Mesodermal cell (in vitro differentiated cells): ENCODE data around the gene CACNA1C.

Experiments used
- H3K27ac ChIP-seq: 2 replicates; pipeline ENCODE4 v1.7.0; 2013; ENCODE audit warnings: mild to moderate bottlenecking, low read depth, low read length, moderate library complexity; ENCODE audit not compliant: severe bottlenecking
- H3K36me3 ChIP-seq: 2 replicates; pipeline ENCODE4 v1.7.1; 2013; ENCODE audit warnings: mild to moderate bottlenecking, low read length, moderate library complexity; ENCODE audit not compliant: control insufficient read depth, insufficient read depth
- H3K4me1 ChIP-seq: one replicate; pipeline ENCODE4 v1.7.1; 2013; ENCODE audit warnings: mild to moderate bottlenecking, low read length; ENCODE audit not compliant: insufficient read depth, control insufficient read depth, poor library complexity, severe bottlenecking
- H3K4me3 ChIP-seq: 2 replicates; pipeline ENCODE4 v1.7.0; 2013; ENCODE audit warnings: low read length, control low read depth, mild to moderate bottlenecking; ENCODE audit not compliant: insufficient read depth, poor library complexity, severe bottlenecking; ENCODE audit errors: extremely low read depth
- H3K9me3 ChIP-seq: 2 replicates; pipeline ENCODE4 v1.7.1; 2013; ENCODE audit warnings: mild to moderate bottlenecking, low read length, moderate library complexity; ENCODE audit not compliant: control insufficient read depth
- WGBS, 2 experiments: methylation state at CpG; one replicate each; pipeline ENCODE4 v1.1.5; 2013; ENCODE audit warnings: missing lambda C conversion rate in 2 of 2; ENCODE audit not compliant: insufficient coverage in 2 of 2; 5-methylcytosine and 5-hydroxymethylcytosine counted together

Gene CACNA1C

DNA sequence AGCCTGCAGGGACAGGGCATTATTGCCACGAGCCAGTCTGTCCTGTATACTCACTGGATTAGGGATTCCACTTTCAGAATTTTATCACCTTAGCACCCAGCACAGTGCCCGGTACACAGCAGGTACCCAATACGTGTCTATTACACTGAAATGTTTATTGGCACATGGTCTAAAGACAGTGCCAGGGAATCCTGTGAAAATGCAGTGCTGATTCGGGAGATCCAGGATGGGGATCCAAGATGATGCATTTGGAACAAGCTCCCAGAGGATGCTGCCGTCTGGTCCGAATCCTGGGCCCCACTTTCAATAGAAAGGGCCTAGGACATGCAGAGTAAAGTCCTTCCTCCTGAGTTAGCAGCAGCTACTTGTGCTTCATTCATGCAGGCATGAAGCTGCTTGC lies 230.7 kb downstream of the CACNA1C start:
- no peaks in the 10 kb centered on the region for H3K9me3 ChIP-seq
- peaks cover 37% of the 10 kb centered on the region for H3K4me1 ChIP-seq
- H3K27ac ChIP-seq = no peak overlapping the region
- 90 to 97% methylated on average over 6 of the region's 6 CpGs for WGBS, 2 experiments
- no peaks in the 10 kb centered on the region for H3K36me3 ChIP-seq
- no peak overlapping the region for H3K4me3 ChIP-seq

DNA sequence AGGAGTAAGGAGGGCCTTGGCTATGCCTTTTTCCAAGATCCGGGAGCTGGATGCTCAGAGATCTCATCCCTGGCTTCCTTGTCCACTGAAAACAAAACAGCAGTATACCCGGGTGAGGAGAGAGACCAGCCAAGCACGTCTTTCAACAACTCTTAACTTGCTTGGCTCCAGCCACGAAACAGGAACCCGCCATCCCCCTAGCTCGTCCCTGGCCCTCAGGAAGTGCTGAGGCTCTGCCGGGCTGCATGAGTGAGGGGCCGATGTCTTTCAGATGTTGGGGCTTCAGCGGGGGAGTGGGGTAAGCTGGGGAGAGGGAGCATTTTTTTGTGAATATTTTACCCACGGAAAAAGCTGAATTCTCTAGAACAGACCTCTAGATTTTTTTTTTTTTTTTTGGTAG lies 231.1 kb downstream of the CACNA1C start:
- Histone ChIP-seq H3K27ac (peak overlapping the region; percentile 47), H3K36me3 (no peaks in the 10 kb centered on the region), H3K4me1 (peaks cover 41% of the 10 kb centered on the region), H3K9me3 (no peaks in the 10 kb centered on the region), H3K4me3 (no peak overlapping the region)
- 69 to 89% methylated on average over 3 to 9 of the region's 10 CpGs for WGBS, 2 experiments

DNA sequence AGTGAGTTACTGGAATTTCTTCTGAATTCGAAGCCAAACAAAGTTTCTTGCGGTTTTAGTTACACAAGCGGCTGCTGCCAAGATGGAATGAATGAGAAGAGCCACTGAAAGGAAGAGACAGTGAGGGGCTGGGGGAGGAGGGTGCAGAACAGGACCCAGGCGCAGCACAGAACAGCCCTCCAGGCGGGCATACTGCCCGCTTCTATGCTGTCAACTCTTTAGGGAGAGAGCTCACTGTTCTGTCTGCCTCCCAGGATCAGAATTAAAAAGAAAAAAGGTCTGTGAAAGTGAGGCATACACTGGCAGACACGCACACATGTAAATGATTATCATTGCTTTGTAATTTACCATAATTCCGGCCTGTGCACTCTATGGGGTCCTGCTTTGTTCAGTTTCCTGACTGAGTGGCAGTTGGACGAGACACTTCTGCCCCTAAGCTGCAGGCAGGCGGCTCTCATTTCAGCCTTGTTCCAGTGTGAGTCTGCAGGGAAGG lies 231.6 kb downstream of the CACNA1C start:
- H3K36me3 ChIP-seq = no peaks in the 10 kb centered on the region
- WGBS, 2 experiments = 86 to 88% methylated on average over 9 of the region's 10 CpGs
- peaks cover 45% of the 10 kb centered on the region for H3K4me1 ChIP-seq
- no peak overlapping the region for H3K4me3 ChIP-seq
- H3K27ac ChIP-seq = peak overlapping the region; percentile 47
- H3K9me3 ChIP-seq = no peaks in the 10 kb centered on the region

DNA sequence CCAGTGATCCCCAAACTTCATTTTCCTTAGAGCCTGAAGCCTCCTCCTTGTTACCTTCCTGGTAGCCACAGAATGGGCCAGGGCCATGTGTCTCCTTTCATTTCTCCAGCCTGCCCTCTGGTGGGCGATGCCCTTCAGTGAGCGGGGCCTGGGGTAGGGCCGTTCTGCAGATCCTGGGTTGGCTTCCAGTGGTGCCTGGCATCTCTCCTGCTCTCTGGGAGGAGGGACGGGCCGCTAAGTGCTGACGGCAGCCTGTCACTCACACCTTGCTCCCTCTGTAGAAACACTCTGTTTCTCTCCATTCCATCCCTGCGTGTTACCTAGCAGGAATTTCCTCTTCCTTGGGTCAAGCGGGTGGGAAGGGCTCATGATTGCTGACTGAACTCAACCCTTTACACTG lies 232.1 kb downstream of the CACNA1C start:
- H3K4me3 ChIP-seq = no peak overlapping the region
- peaks cover 45% of the 10 kb centered on the region for H3K4me1 ChIP-seq
- no peaks in the 10 kb centered on the region for H3K36me3 ChIP-seq
- H3K27ac ChIP-seq = no peak overlapping the region
- WGBS, 2 experiments = 10 to 12% methylated on average over 2 to 7 of the region's 8 CpGs
- no peaks in the 10 kb centered on the region for H3K9me3 ChIP-seq

DNA sequence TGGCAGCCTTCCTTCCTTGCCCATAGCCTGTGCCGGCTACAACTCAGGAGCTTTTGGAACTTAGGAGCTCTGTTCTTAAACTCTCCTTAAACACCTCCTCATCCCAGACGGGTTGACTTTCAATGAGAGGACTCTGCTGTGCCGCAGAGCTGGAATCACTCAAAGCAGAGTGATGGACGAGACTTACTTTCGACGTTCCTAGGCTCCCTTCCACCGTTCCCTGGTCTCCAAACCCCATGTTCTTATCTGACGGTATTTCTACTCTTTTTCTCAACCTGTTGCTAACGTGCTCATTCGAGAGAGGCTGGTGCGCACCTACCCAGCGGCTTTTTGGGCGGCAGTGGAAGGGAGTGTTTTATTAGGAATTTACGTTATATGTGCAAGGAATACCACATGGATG lies 232.7 kb downstream of the CACNA1C start:
- H3K36me3 ChIP-seq = no peaks in the 10 kb centered on the region
- H3K9me3 ChIP-seq = no peaks in the 10 kb centered on the region
- H3K4me1 ChIP-seq = peaks cover 45% of the 10 kb centered on the region
- no peak overlapping the region for H3K27ac ChIP-seq
- 90 to 96% methylated on average over 8 to 14 of the region's 14 CpGs for WGBS, 2 experiments
- no peak overlapping the region for H3K4me3 ChIP-seq

DNA sequence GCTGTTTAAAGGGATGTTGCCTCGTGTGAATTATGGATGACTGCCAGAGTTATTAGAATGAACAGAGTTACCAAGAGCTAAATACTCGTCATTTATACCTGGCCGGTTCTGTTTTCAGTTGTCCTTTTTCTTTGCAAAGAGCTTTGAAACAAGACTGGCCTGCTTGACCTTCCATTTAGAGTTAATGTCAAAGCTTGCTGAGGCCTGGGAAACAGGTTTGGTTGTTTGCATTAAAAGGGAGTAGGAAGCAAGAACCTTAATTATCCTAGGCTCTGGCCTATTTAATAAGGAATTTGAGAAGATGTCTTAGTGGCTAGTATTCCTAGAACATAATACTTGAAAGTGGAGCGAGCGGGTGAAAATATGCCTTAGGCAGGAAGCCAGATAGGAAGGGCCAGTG lies 233.3 kb downstream of the CACNA1C start:
- H3K36me3 ChIP-seq = no peaks in the 10 kb centered on the region
- no peak overlapping the region for H3K4me3 ChIP-seq
- peak overlapping the region; percentile 6 for H3K27ac ChIP-seq
- H3K9me3 ChIP-seq = no peaks in the 10 kb centered on the region
- peaks cover 45% of the 10 kb centered on the region for H3K4me1 ChIP-seq
- 88 to 91% methylated on average over 5 of the region's 5 CpGs for WGBS, 2 experiments

DNA sequence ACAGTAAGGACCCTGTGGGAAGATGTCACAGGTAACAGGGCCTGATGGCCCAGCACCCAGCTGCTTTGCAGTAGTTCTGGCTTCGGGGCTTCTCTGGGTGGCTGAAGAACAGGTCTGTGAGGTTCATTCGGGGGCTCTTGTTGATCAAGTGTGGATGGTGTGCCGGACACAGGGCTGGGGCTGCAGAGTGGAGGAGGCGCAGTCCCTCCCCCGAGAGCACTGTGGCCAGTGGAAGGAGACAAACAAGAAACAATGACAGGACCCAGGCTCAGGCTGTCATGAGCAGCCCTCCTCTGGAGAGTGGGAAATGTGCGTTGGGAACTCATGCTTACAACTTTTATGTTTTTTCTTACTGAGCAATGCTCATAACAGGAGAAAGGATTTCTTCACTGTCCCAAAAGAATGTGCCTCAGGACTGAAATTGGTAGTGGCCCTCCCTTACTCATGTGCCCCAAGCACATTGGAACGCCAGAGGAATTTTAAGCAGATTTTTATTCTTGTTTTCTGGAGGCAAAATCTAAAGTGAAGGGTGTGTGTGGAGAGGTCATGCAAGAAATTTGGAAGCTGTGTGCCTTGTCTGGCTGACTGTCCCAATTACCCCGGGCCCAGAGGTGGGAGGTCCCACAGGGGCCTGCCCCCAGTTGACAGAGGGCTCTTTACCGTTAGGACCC lies 233.8 kb downstream of the CACNA1C start:
- Histone ChIP-seq H3K36me3 (no peaks in the 10 kb centered on the region), H3K4me1 (peaks cover 45% of the 10 kb centered on the region), H3K4me3 (no peak overlapping the region), H3K27ac (peak overlapping the region; percentile 6), H3K9me3 (no peaks in the 10 kb centered on the region)
- WGBS, 2 experiments = 84 to 90% methylated on average over 6 to 8 of the region's 9 CpGs

DNA sequence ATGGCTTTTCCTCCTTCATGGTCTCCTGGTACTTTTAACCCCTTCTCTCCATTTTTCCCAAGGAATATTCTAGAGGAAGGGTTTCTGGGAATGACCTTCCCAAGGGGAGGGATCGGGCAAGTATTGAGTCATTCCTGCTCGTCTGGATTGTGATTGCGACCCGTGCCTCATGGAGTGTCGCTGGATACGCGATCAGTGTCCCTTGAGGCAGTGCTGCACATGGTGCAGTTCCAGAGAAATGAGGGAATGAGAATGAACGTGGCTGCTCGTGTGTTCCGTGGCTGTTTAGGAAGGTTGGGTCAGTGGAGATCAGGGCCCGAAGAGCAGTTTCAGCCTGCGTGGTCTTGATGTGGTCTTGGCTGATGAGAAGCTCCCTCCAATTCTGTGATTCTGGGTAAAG lies 234.4 kb downstream of the CACNA1C start:
- H3K27ac ChIP-seq = no peak overlapping the region
- 91 to 98% methylated on average over 10 to 11 of the region's 12 CpGs for WGBS, 2 experiments
- no peaks in the 10 kb centered on the region for H3K9me3 ChIP-seq
- peaks cover 45% of the 10 kb centered on the region for H3K4me1 ChIP-seq
- no peaks in the 10 kb centered on the region for H3K36me3 ChIP-seq
- no peak overlapping the region for H3K4me3 ChIP-seq

DNA sequence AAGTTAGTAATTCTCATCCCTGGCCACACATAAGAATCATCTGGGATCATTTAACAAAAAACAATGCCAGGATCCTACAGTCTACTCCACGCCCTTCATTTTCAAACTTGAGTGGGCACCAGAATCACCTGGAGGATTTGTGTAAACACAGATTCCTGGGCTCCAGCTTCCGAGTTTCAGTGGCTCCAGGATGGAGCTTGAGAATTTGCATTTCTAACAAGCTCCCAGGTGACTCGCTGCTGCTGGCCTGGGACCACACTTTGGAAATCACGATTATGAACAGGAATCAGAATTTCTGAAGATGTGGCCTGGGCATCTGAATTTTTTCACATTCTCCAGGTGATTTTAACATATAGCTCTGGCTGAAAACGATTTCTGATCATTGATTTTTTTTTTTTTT lies 234.8 kb downstream of the CACNA1C start:
- Histone ChIP-seq H3K4me1 (peaks cover 45% of the 10 kb centered on the region), H3K4me3 (no peak overlapping the region), H3K9me3 (no peaks in the 10 kb centered on the region), H3K36me3 (no peaks in the 10 kb centered on the region), H3K27ac (no peak overlapping the region)
- 84 to 93% methylated on average over 4 to 5 of the region's 5 CpGs for WGBS, 2 experiments

DNA sequence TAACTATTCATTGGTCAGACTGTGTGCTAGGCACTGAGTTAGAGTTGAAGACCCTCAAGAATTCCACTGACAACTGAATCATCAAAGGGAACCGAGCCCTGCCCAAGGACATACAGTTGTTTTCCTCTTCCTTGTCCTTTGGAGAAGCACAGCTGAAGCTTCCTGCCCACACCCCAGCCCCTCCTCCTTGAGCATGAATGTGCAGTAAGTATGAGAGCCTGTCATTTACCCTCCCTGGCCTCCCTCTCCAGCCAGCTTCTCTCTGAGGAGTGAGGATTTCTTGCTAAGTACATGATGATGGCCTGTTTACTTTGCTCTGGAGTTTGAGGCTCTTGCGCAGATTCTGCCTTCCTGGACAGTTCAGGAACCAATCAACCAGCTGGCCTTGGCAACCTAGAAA lies 235.2 kb downstream of the CACNA1C start:
- no peak overlapping the region for H3K4me3 ChIP-seq
- 94 to 100% methylated on average over 1 to 2 of the region's 2 CpGs for WGBS, 2 experiments
- H3K9me3 ChIP-seq = no peaks in the 10 kb centered on the region
- H3K27ac ChIP-seq = no peak overlapping the region
- H3K36me3 ChIP-seq = no peaks in the 10 kb centered on the region
- peaks cover 45% of the 10 kb centered on the region for H3K4me1 ChIP-seq

DNA sequence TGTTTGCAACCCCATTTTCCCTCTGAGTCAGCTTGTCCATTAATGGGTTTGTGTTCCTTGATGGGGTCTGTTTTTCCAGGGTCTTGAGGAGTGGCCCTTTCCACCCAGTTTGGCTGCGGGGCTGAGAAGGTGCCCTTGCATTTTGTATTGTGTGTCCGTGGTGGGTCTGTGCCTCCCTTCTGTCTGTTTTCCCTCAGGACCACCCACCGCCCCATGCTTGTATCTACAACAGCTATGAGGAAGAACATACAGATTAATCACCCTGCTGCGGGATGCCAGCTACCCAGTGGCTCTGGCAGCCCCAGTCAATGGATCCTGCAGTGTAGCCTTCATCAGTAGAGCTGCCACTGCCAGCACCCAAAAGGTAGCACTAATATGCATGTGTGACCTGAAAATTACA lies 235.7 kb downstream of the CACNA1C start:
- peaks cover 45% of the 10 kb centered on the region for H3K4me1 ChIP-seq
- no peaks in the 10 kb centered on the region for H3K9me3 ChIP-seq
- WGBS, 2 experiments = 96 to 100% methylated on average over 3 to 4 of the region's 4 CpGs
- no peak overlapping the region for H3K27ac ChIP-seq
- H3K36me3 ChIP-seq = no peaks in the 10 kb centered on the region
- H3K4me3 ChIP-seq = no peak overlapping the region
